Measurements from ENCODE around the gene PIGBOS1. TPM values are rescaled to one million over a fixed set of nuclear protein-coding genes. Genes with fewer than 3 reads are reported as not detected.

Gene PIGBOS1
- total and polyA plus RNA-seq, 2 experiments from 2014 or later, result 9.1 to 16.7 TPM

- H3K4me3 ChIP-seq, result no peak overlapping the region
- no peaks in the 10 kb centered on the region for H3K36me3 Mint-ChIP-seq (ENCODE audit: low read depth)
Measured at GRCh38 chr15:55320238-55320550, 1.3 kb upstream of the PIGBOS1 start.

More at GRCh38 chr15:55320238-55320550, 1.3 kb upstream of the PIGBOS1 start:
- H3K27ac Mint-ChIP-seq, result no peak overlapping the region
- H3K27me3 Mint-ChIP-seq (ENCODE audit: insufficient read depth, low read depth, poor library complexity), result peaks cover 4% of the 10 kb centered on the region
- Histone ChIP-seq H3F3A (replicated peaks; ENCODE audit: low read depth) (no peaks in the 10 kb centered on the region), H4K20me1 (replicated peaks; ENCODE audit: insufficient read depth) (no peaks in the 10 kb centered on the region), H3K4me2 (no peak overlapping the region), H3K27me3 (ENCODE audit: insufficient read depth) (no peaks in the 10 kb centered on the region), H3K79me2 (replicated peaks; ENCODE audit: insufficient read depth) (peaks cover 11% of the 10 kb centered on the region), H2AFZ (no peak overlapping the region), H3K27ac (ENCODE audit: low read depth) (no peak overlapping the region), H3K9me2 (ENCODE audit: insufficient read depth) (no peaks in the 10 kb centered on the region), H3K4me1 (ENCODE audit: insufficient read depth) (peaks cover 11% of the 10 kb centered on the region; the same call in 1 of the 2 replicates), H3K36me3 (ENCODE audit: insufficient read depth) (no peaks in the 10 kb centered on the region)
- H3K9me3 Mint-ChIP-seq, result no peaks in the 10 kb centered on the region; the same call in 2 of the 3 replicates
- ATAC-seq (no peak), DNase-seq (ENCODE audit: low spot score) (no peak)
- H3K4me3 Mint-ChIP-seq, result no peak overlapping the region
- TF ChIP-seq ZNF114 (CRISPR knock-in tag; IDR thresholded peaks at IDR 0.05) (no peak), ZNF462 (CRISPR knock-in tag; IDR thresholded peaks at IDR 0.05) (no peak), JUNB (IDR thresholded peaks at IDR 0.05; ENCODE audit: unreplicated experiment) (no peak), REST (IDR thresholded peaks at IDR 0.05; ENCODE audit: unreplicated experiment) (no peak)
- H3K4me1 Mint-ChIP-seq, result peaks cover 16% of the 10 kb centered on the region

Measured in GM23338 (cell line).